ENCODE data around the gene RPL15. TPM values are rescaled to one million over a fixed set of nuclear protein-coding genes. Genes with fewer than 3 reads are reported as not detected.

RPL15 gene
- total RNA-seq, 1 experiment from 2014 or later: 864 TPM

GRCh38 chr3:23876923-23877322 lies 40.0 kb upstream of the RPL15 start:
- no TSS peak for BruUV-seq (replicated peaks)
- POLR2A ChIA-PET: no interaction called here
- intact Hi-C loops (cut with micrococcal nuclease; ENCODE audit: unreplicated experiment) (no loop called here), in situ Hi-C loops (cut with HindIII; ENCODE audit: low pct_unique_long_range_greater_than_20kb, low sequenced_read_pairs) (no loop called here)
- CTCF ChIA-PET: no interaction called here
- no peak overlapping the region for H3K4me3 ChIP-seq (ENCODE audit: low read depth in 2 of 2, low read length in 2 of 2)
- ATAC-seq (no peak), DNase-seq (ENCODE audit: low read depth, low spot score) (no peak)
- H3K27ac ChIP-seq (ENCODE audit: low read length): no peak overlapping the region
- no peaks in the 10 kb centered on the region for H3K9me3 ChIP-seq (ENCODE audit: control insufficient read depth, insufficient read depth, low read depth, low read length)
- H3K27me3 ChIP-seq (ENCODE audit: control insufficient read depth, insufficient read depth, low read length): no peaks in the 10 kb centered on the region
- 0 out of 2 replicates have a peak, but pooled peaks cover 6% of the 10 kb centered on the region for H3K4me1 ChIP-seq (ENCODE audit: control insufficient read depth, insufficient read depth, low read length)
- no peaks in the 10 kb centered on the region for H3K36me3 ChIP-seq (ENCODE audit: control insufficient read depth, insufficient read depth, low read length)
- no peak for TF ChIP-seq CTCF (IDR thresholded peaks at IDR 0.05)
- TF ChIP-seq TCF7L2 (IDR thresholded peaks at IDR 0.05; ENCODE audit: low read depth, low read length): no peak
- TF ChIP-seq SIN3A (IDR thresholded peaks at IDR 0.05; ENCODE audit: borderline replicate concordance, insufficient read depth, low read depth, low read length): no peak
- no peak for TF ChIP-seq REST (IDR thresholded peaks at IDR 0.05; ENCODE audit: insufficient read depth in 1 of 2, low read depth in 2 of 2, low read length in 1 of 2)
- TF ChIP-seq POLR2AphosphoS5 (IDR thresholded peaks at IDR 0.05; ENCODE audit: low read depth, low read length): no peak

- in situ Hi-C loops (cut with HindIII; ENCODE audit: low pct_unique_long_range_greater_than_20kb, low sequenced_read_pairs): no loop called here
Observed at GRCh38 chr3:23877329-23877980, 39.5 kb upstream of the RPL15 start.

More at GRCh38 chr3:23877329-23877980, 39.5 kb upstream of the RPL15 start:
- 0 out of 2 replicates have a peak, but pooled peaks cover 6% of the 10 kb centered on the region for H3K4me1 ChIP-seq (ENCODE audit: control insufficient read depth, insufficient read depth, low read length)
- no peak overlapping the region for H3K4me3 ChIP-seq (ENCODE audit: low read depth in 2 of 2, low read length in 2 of 2)
- DNase-seq (ENCODE audit: low read depth, low spot score) (no peak), ATAC-seq (no peak)
- H3K36me3 ChIP-seq (ENCODE audit: control insufficient read depth, insufficient read depth, low read length): no peaks in the 10 kb centered on the region
- TF ChIP-seq SIN3A (IDR thresholded peaks at IDR 0.05; ENCODE audit: borderline replicate concordance, insufficient read depth, low read depth, low read length) (no peak), REST (IDR thresholded peaks at IDR 0.05; ENCODE audit: insufficient read depth in 1 of 2, low read depth in 2 of 2, low read length in 1 of 2) (no peak), TCF7L2 (IDR thresholded peaks at IDR 0.05; ENCODE audit: low read depth, low read length) (no peak), POLR2AphosphoS5 (IDR thresholded peaks at IDR 0.05; ENCODE audit: low read depth, low read length) (no peak), CTCF (IDR thresholded peaks at IDR 0.05) (no peak)
- no peak overlapping the region for H3K27ac ChIP-seq (ENCODE audit: low read length)
- POLR2A ChIA-PET: no interaction called here
- no peaks in the 10 kb centered on the region for H3K27me3 ChIP-seq (ENCODE audit: control insufficient read depth, insufficient read depth, low read length)
- no peaks in the 10 kb centered on the region for H3K9me3 ChIP-seq (ENCODE audit: control insufficient read depth, insufficient read depth, low read depth, low read length)
- CTCF ChIA-PET: no interaction called here
- BruUV-seq (replicated peaks): no TSS peak
- intact Hi-C loops (cut with micrococcal nuclease; ENCODE audit: unreplicated experiment): no loop called here

All from Panc1 (cell line).